HG02759 (cell line): ENCODE data around the gene CTNNB1.

Source experiments
- ATAC-seq: cut with Tn5 transposase; IDR thresholded peaks from one replicate; pipeline ENCODE4 v1.9.1; 2021; ENCODE audit warnings: mild to moderate bottlenecking, moderate library complexity; ENCODE audit not compliant: unreplicated experiment

CTNNB1 gene

GRCh38 chr3:41213588-41213987 is 14.3 kb downstream of the CTNNB1 start:
- no peak for ATAC-seq

GRCh38 chr3:41216422-41216821 is 17.1 kb downstream of the CTNNB1 start:
- ATAC-seq = no peak

GRCh38 chr3:41216993-41217392 is 17.7 kb downstream of the CTNNB1 start:
- ATAC-seq = no peak

GRCh38 chr3:41219424-41219823 is 20.1 kb downstream of the CTNNB1 start:
- no peak for ATAC-seq

GRCh38 chr3:41220906-41221677 is 21.8 kb downstream of the CTNNB1 start:
- no peak for ATAC-seq

- ATAC-seq = no peak
Observed at GRCh38 chr3:41222012-41222411, 22.7 kb downstream of the CTNNB1 start.

- ATAC-seq = no peak
Observed at GRCh38 chr3:41222501-41222900, 23.2 kb downstream of the CTNNB1 start.

- no peak for ATAC-seq
Observed at GRCh38 chr3:41223078-41223477, 23.8 kb downstream of the CTNNB1 start.

GRCh38 chr3:41223691-41224090 is 24.4 kb downstream of the CTNNB1 start:
- no peak for ATAC-seq

GRCh38 chr3:41224120-41224806 is 25.0 kb downstream of the CTNNB1 start:
- no peak for ATAC-seq

- no peak for ATAC-seq
Observed at GRCh38 chr3:41234823-41235721, 35.8 kb downstream of the CTNNB1 start.

- no peak for ATAC-seq
Observed at GRCh38 chr3:41236228-41236627, 36.9 kb downstream of the CTNNB1 start.

- no peak for ATAC-seq
Observed at GRCh38 chr3:41237907-41238306, 38.6 kb downstream of the CTNNB1 start.

GRCh38 chr3:41239587-41239986 is 40.3 kb downstream of the CTNNB1 start:
- no peak for ATAC-seq

GRCh38 chr3:41241161-41241560 is 41.9 kb downstream of the CTNNB1 start:
- ATAC-seq = no peak

- ATAC-seq = no peak
Observed at GRCh38 chr3:41241800-41242571, 42.7 kb downstream of the CTNNB1 start.

- no peak for ATAC-seq
Observed at GRCh38 chr3:41243183-41243582, 43.9 kb downstream of the CTNNB1 start.

GRCh38 chr3:41244620-41245336 is 45.5 kb downstream of the CTNNB1 start:
- no peak for ATAC-seq

- no peak for ATAC-seq
Observed at GRCh38 chr3:41247055-41248004, 48.0 kb downstream of the CTNNB1 start.
